Stimulated activated CD8-positive, alpha-beta memory T cell treated with anti-CD3 and anti-CD28 coated beads, Interleukin-2, amount 100 ng/mL, for 1 hour (primary cell): ENCODE measurements around the gene IRF1.

Experiments used
- DNase-seq, 2 donors: peaks; one replicate each; pipeline ENCODE4 v3.0.0-alpha.2; 2020; ENCODE audit warnings: low read depth in 2 of 2

The IRF1 gene

DNA sequence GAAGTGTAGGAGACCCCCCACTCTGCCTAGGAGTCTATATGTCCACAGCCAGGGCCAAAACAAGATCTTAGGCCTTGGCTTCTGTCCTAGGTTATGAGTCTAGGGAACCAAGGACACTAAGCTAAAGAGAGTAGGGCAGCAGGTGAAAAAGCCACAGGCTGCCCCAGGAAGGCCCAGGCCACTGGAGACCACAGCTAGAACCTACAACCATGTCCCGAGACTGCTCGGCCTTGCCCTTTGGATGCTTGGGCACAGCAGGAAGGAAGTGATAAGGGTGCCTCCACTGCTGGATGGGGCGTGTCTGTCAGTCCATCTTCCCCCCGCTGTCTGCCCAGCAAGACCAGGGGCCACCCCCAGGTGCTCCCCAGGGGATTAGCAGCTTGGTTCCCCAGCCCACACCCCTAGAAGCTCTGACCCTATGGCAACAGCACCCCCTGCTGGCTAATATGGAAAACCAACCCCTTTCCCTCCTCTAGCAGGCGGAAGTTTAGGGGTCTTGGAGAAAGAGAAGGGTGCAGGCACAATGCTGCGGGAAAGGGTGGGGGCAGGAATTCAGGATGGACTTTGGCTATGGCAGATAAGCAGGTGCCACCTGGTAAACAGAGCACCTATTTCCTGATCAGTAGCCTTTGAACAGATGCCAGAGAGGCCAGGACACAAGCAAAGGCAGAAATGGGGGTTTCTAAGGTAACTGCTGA, 10.5 kb upstream of the IRF1 start:
- DNase-seq: peak in 1 of 2 donors; percentile 58

GRCh38 chr5:132500244-132500930, 9.8 kb upstream of the IRF1 start:
- DNase-seq: no peak

DNA sequence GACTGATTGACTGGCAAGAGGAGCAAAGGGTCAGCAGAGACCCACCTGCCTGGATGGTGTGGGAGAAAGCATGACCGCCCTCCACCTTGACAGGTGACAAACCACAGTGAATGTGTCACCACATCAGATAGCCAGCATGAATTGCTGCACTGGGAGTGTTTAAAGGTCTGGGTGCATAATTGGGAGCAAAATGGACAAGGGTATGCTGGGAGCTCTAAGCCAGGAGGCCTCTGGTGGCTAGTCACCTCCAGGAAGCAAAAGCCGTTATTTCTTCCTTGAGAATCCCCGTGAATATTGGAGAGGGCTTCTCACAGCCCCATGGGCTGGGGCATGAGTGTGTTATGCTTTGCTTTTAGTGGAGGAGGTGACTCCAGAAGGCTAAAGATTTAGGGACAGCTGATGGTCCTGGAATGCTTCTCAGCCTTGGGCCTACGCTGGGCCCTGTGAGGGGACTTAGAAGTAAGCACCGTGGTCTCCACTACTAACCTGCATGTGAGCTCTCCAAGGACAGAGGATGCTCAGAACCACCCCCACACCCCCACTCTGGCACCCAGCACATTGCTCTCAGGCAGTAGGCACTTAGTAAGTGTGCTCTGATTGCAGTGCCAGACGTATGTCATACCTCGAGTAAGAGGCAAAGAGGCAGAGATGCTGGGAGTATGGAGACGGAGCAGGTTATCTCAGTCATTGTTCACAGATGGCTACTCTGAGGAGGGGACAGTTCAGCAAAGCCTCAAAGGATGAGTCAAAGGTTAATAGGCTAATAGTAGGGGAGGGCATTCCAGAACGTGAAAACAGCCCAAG, 9.1 kb upstream of the IRF1 start:
- DNase-seq: no peak

- DNase-seq: no peak
Measured at GRCh38 chr5:132498686-132499271, 8.2 kb upstream of the IRF1 start.

DNA sequence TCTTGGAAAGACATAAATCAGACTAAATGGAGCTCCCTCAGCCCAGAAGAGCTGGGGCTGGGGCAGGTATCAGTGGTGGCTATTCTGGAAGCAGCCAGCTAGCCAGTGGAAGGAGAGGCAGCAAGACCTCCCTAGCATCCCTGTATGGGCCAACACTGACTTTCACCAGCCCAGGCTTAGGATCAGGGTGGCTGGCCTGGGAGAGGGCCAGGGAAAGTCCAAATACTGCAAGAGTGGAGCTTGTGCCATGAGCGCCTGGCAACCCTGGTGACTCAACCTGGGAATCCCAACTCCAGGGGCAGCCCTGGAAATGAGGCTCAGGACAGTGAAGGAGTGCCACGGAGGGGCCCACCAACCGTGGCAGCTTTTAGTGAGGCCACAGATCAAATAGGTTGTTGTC, 7.6 kb upstream of the IRF1 start:
- DNase-seq: no peak

GRCh38 chr5:132497488-132497997, 7.0 kb upstream of the IRF1 start:
- no peak for DNase-seq

GRCh38 chr5:132496631-132497487, 6.3 kb upstream of the IRF1 start:
- no peak for DNase-seq

- peak; percentile 58 to 73 for DNase-seq
Measured at GRCh38 chr5:132496191-132496630, 5.6 kb upstream of the IRF1 start.

DNA sequence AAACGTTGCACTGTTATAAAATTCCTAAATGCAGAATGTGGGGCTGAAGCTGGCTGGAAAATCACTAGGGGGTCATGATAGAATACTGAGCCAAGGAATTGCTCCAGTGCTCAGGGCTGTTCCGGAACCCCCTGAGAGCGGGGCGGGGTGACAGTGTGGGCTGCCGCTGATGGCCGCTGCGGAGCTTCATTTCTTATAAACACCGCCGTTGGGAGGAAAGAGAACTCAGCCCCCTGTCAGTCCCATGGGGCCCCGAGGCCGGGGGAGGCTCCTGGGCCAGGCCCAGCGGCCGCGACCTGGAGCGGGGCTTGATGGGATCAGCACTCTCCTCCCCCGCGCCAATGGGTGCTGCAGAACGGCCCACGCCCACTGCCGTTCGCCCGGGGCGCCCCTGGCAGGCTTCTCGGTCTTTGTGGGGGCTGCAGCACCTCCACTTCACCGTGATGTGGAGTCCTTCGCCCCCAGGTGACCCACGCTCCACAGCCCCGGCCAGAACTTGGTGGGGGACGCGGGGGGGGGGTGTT, 5.2 kb upstream of the IRF1 start:
- peak in 1 of 2 donors; percentile 40 for DNase-seq

GRCh38 chr5:132493821-132494220, 3.2 kb upstream of the IRF1 start:
- DNase-seq: no peak

DNA sequence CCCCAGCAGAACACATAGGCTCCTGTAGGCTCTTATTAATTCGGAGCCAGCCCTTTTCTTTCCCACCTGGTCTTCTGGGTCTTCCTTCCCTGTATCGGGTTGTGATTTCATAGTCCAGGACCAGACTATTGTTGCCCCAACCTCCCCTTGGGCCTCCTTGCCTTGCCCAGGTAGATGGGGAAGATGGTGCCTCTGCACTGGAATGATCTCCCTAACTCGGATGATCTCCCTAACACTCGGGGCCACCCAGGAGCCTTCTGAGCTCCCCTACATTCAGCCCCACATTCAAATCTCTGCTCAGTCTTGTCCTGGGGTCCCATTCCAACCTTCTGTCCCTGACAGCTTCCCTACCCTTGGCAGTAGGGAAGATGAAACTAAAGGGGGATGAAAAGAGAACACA, 2.7 kb upstream of the IRF1 start:
- DNase-seq: no peak

- DNase-seq: no peak
Measured at GRCh38 chr5:132492386-132493125, 2.0 kb upstream of the IRF1 start.

DNA sequence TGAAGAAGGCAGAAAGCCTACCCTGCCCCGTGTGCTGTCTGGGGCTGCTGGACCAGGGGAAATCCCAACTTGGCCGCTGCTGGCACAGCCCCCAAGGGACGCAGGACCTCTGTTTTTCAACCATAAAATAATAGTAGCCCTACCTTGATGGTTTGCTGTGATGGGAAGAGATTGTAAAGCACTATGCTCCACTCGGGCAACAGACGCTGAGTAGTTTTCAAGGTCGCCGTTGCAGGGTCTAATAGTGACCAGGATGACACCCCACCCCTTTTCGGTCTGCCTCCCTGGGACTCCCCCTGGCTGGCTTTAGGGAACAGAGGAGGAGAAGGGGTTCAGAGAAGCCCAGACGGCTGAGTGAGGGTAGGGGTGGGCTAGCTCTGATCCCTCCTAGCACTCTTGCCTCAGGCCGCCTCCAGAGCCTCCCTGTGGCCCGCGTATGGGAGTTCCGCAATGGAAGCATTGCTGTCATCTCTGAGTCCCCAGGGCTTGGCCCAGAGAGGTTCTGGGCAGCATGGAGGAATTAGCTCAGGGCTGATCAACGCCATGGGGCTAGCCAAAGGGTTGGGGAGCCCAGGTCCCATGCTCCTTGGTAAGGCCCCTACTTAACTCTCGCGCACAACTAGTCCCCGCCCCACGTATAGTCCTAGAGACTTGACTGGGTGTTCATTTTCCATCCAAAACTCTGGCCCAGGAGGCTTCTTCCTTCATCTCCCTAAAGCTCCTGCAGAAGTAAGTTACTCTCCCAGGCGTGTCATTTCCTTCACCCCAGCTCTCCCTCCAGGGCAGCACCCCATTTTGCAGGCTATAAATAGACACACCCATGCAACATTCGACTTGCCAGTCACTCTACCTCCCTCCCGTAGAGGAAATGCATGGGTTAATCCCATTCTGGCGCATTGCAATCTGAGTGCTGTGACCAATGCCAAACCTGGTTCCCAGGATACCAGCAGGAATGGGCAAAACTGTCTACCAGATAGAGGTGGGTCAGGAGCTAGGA, 1.1 kb upstream of the IRF1 start:
- DNase-seq: no peak

GRCh38 chr5:132489871-132490483, 596 bp downstream of the IRF1 start:
- no peak for DNase-seq

GRCh38 chr5:132489051-132489770, 1.4 kb downstream of the IRF1 start:
- DNase-seq: no peak

GRCh38 chr5:132488590-132488989, 2.0 kb downstream of the IRF1 start:
- no peak for DNase-seq

- DNase-seq: no peak
Measured at GRCh38 chr5:132487841-132488555, 2.6 kb downstream of the IRF1 start.
